HG02870 (cell line): ENCODE data around the gene MEMO1.
"Not testable (repeated sequence)": the region's sequence is repeated elsewhere in the genome, so short reads cannot be mapped to it uniquely, and the experiment has no call there.

ENCODE experiments used
- ATAC-seq: cut with Tn5 transposase; IDR thresholded peaks from one replicate; pipeline ENCODE4 v1.9.1; 2021; ENCODE audit warnings: mild to moderate bottlenecking, moderate library complexity; ENCODE audit not compliant: unreplicated experiment

The MEMO1 gene

DNA sequence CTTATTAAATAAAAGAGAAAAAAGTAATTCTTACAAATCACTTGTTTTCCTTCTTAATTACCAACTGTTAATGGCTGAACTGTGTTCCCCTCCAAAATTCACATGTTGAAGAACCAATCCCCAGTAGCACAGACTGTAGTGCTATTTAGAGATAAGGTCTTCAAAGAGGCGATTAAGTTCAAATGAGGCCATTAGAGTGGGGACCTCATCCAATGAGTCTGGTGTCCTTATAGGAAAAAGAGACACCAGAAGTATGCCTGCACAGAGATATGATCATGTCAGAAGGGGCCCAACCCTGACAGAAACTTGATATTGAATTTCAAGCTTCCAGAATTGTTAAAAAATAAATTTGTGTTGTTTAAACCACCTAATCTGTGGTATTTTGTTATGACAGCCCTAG, 89.8 kb downstream of the MEMO1 start:
- ATAC-seq: no peak

DNA sequence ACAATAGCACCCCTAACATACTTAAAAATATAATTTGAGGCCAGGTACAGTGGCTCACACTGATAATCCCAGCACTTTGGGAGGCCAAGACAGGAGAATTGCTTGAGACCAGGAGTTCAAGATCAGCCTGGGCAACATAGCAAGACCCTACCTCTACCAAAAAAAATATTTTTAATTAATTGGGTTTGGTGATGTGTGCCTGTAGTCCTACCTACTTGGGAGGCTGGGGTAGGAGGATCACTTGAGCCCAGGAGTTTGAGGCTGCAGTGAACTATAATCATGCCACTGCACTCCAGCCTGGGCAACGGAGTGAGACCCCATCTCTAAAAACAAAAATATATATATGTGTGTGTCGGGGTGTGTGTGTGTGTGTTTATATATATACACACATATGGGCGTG, 91.3 kb downstream of the MEMO1 start:
- ATAC-seq: no peak

DNA sequence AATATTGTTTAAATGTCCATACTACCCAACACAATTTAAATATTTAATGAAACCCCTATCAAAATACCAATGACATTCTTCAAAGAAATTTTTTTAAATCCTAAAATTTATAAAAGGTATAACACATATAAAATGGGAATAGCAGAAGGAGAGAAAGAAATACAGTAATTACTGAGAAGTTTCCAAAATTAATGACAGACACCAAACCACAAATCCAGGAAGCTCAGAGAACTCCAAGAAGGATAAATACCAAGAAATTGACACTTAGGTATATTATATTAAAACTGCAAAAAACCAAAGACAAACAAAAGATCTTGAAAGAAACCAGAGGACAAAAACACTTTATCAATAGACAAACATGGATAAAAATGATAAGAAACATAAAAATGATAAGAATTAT, 101.1 kb downstream of the MEMO1 start:
- no peak for ATAC-seq

DNA sequence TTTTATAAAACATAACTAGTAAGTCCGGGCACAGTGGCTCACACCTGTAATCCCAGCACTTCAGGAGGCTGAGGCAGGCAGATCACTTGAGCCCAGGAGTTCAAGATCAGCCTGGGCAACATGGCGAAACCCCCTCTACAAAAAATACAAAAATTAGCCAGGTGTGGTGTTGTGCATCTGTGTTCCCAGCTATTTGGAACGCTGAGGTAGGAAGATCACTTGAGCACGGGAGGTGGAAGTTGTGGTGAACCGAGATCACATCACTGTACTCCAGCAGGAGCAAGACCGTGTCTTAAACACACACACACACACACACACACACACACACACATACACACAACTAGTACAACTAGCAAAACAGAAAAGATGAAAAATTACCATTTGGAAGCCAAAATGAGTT, 103.3 kb downstream of the MEMO1 start:
- not testable (repeated sequence) for ATAC-seq

DNA sequence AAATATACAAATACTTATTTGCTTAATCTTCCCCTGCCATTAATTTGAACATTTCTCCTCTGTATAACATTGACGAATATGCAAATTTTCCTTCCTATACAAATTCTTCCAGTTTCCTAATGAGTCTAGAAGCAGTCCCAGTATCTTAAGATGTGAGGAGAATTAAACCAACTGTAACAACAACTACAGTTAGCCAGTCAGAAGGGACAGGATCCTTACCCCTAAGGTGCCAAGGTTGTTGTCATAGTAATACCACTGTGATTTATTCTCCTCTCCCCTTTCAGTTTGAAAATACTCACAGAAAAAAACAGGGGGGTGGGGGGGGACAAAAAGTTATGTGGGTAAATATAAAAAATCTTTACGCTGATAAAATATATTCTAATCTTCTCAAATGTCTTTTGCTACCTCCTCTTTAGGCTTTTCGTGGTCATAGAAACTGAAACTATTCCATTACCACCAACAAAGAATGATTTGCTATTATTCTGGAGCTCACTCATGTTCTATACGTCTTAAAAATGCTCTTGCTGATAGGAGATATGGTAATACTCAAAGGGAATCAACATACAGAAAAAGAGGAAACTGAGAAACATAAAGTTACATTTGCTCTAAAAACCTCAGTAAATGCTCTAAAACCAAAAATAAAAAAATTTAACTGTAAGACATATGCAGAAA, 107.6 kb downstream of the MEMO1 start:
- ATAC-seq: no peak

DNA sequence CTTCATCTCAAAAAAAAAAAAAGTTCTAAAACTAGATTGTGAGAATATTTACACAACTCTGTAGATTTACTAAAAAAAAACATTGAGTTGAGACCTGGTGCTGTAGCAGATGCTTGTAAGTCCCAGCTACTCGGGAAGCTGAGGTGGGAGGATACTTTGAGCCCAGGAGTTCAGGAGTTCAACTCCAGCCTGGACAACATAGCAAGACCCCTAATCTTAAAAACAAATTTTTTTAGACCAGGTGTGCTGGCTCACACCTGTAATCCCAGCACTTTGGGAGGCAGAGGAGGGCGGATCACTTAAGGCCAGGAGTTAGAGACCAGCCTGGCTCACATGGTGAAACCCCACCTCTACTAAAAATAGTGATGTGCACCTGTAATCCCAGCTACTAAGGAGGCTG, 108.9 kb downstream of the MEMO1 start:
- no peak for ATAC-seq

DNA sequence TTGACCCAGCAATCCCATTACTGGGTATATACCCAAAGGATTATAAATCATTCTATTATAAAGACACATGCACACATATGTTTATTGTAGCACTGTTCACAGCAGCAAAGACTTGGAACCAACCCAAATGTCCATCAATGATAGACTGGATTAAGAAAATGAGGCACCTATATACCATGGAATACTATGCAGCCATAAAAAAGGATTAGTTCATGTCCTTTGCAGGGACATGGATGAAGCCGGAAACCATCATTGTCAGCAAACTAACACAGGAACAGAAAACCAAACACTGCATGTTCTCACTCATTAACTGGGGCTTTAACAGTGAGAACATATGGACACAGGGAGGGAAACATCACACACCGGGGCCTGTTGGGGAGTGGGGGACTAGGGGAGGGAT, 110.7 kb downstream of the MEMO1 start:
- not testable (repeated sequence) for ATAC-seq

DNA sequence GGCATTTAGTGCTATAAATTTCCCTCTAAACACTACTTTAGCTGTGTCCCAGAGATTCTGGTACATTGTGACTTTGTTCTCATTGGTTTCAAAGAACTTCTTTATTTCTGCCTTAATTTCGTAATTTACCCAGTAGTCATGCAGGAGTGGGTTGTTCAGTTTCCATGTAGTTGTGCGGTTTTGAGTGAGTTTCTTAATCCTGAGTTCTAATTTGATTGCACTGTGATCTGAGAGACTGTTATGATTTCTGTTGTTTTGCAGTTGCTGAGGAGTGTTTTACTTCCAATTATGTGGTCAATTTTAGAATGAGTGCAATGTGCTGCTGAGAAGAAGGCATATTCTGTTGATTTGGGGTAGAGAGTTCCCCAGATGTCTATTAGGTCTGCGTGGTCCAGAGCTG, 112.5 kb downstream of the MEMO1 start:
- not testable (repeated sequence) for ATAC-seq

DNA sequence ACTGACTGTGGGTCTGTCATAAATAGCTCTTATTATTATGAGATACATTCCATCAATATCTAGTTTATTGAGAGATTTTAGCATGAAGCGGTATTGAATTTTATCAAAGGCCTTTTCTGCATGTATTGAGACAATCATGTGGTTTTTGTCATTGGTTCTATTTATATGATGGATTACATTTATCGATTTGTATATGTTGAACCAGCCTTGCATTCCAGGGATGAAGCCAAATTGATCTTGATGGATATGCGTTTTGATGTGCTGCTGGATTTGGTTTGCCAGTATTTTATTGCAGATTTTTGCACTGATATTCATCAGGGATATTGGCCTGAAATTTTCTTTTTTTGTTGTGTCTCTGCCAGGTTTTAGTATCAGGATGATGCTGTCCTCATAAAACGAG, 113.5 kb downstream of the MEMO1 start:
- not testable (repeated sequence) for ATAC-seq

DNA sequence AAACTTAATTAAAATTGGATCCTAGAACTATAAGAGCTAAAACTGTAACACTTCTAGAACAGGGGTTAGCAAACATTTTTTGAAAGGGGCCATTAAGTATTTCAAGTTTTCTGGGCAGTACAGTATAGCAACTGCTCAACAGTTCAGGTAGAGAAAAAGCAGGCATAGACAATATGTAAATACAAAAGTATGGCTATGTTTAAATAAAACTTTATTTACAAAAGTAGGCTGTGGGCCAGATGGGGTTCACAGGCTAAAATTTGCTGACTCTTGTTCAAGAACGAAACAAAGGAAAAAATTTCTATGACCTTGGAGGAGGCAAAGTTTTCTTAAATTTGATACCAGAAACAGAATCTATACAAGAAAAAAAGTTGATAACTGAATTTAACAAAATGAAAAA, 114.5 kb downstream of the MEMO1 start:
- no peak for ATAC-seq

DNA sequence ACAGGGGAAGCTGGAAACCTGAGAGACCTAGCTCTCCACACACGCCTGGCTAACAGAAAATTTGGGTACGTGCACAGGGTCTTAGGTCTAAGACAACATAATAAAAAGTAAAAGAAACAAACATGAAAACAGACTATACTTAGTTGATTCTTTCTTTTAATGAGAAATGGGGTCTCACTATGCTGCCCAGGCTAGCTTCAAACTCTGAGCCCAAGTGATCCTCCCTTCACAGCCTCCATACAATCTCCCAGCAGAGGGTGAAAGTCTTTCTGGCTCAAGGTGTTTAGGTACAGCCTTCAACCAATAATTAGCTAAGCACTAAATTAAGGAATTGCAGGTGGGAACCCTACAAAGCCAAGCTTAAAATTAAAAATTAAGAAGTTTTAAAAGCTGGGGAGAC, 116.2 kb downstream of the MEMO1 start:
- ATAC-seq: no peak

DNA sequence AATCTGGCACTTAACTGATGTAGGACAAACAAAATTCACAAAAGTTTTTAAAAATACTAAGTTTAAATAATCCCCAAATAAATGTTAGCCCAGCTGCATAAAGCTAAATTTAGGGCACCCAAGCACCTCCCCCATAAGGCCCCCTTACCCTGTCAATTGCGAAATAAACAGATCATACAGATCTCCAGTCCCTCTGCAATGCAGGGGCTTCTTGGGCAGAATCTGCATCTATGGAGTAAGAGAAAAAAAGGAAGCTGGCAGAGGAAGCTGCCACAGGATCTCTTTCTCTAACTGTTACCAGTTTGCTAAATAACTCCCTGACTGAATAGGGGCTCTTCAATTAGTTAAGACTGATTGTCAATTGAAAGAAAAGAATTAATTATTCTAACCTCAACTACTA, 117.7 kb downstream of the MEMO1 start:
- no peak for ATAC-seq

DNA sequence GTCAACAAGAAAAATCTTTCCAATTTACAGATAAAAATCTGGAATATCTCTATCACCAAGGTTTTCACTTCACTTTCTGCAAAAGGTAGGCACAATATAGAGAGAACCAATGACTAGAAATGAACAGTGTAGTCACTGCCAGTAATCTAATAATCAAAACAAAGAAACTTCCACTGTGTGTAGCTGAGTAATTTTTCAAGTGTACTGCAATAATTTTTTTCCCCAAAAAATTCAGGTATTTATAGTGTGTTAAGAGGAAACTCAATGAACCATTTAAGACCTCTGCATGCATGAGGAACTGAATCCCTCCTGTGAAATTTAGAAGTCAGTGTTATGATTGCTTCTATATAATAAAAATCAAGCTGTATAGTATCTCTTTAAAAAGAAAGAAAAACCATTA, 121.8 kb downstream of the MEMO1 start:
- ATAC-seq: no peak

DNA sequence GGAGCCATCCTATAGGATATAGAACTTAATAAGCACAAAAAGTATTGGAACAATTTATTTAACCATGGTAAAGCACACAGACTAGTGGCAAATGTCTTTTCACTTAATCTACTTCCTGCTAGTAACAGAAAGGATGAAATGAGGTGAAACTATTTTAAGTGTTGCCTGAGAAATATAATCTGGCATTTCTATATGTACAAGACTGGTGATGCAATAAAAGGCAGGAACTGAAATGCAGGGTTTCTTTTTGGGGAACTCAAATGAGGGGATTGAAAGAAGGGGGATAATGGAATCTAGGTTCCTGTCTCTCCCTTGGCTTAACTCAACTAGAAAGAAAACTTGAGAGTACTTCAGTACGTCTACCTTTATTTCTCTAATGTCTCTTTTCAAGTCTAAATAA, 122.3 kb downstream of the MEMO1 start:
- no peak for ATAC-seq

DNA sequence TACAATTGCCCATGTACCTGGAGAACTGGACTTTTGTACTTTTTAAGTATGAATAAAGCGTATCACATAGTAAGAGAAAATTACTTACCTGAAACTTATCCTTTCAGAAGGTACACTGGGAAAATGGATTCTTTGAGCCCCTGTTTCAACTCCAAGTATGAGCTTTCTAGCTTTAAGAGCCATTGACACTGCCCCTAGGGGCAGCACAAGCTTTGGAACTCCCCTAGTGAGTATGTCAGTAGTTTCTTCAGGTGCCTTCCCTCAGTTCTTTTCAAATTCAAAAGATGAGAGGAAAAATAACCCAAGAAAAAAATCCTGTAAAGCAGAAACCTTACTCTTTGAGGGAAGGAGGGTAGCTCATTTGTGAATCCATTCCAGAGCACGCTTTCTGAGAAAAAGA, 124.1 kb downstream of the MEMO1 start:
- ATAC-seq: no peak

DNA sequence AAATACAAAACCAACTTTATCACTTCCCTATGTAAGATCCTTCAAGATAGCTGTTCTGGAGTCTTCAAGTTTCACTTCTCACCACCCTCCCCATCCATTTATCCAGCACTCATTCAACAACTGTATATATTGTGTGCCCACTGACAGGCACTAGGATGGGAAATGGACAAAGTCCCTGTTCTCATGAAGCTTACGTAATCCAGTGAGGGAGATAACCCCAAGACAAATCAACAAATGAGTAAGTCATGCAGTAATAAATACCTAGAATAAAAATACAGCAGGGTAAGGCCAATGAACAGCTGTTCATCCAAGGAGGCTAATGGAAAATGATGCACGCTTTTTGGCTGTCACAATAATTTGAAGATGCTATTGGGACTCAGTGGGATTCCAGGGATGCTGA, 133.8 kb downstream of the MEMO1 start:
- ATAC-seq: no peak

DNA sequence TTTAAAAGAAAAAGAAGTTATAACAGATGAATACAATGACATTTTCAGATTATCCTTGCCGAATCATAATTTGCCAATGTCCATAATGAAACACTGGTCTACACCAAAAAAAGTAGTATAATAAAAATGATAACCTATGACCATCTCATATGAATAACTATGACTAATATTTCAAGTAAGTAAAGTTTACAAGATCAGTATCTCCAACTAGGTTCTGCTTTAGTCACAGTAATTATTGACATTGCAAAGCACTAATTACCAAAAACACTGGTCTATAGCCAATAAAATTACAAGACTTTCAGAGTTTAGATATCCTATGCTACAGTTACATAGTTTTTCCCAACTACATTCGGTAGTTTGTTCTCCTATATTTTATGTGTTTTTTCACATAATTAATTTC, 136.7 kb downstream of the MEMO1 start:
- no peak for ATAC-seq

DNA sequence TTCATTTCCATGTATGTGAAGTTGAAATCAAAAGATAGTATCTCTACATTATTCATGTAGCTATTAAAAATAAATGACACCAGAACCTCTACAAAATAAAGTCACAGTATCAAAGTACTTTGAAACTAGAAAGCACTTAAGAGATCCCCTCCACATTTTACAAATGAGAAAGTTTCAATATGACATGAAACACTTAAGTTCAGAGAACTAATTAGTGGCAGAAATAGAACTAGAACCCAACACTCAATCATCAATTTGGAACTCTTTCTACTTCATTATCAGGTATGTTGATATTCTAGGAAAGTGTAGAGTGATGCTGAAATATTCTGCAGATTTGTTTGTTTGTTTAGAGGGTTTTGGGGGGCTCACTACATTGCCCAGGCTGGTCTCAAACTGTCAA, 145.6 kb downstream of the MEMO1 start:
- no peak for ATAC-seq

DNA sequence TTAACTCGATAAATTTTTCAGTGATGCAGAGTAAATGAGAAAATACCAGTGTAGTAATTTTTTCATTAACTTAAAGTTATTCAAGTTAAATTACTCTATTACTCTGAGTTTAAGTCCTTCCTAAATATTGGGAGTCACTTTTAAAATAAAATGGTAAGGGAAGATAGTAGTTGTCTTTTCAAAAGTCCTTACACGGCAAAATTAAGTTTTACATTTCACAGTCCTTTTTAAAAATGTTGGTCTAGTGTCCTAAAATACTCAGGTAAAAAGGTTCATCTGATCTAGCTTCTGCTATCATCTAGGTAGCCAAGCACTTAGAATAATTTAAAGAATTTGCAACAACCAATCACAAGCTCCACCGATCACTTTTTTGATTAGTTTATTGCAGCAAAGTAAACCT, 146.9 kb downstream of the MEMO1 start:
- no peak for ATAC-seq

DNA sequence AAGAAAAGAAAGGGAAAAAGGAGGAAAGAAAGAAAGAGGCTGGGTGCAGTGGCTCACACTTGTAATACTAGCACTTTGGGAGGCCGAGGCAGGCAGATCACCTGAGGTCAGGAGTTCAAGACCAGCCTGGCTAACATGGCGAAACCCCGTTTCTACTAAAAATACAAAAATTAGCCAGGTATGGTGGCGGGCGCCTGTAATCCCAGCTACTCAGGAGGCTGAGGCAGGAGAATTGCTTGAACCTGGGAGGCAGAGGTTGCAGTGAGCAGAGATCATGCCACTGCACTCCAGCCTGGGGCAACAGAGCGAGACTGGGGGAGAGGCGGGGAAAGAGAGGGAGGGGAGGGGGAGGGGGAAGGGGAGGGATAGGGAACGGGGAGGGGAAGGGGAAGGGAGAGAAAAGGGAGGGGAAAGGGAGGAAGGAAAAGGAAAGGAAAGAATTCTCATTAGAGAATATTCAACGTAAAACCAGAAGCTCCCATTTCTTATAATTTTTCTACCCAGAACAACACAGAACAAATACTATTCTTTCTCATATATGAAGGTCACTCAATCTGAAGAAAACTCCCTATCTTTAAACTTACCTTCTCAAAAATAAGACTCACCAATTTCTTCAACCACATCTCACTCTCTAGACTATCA, 147.7 kb downstream of the MEMO1 start:
- not testable (repeated sequence) for ATAC-seq

DNA sequence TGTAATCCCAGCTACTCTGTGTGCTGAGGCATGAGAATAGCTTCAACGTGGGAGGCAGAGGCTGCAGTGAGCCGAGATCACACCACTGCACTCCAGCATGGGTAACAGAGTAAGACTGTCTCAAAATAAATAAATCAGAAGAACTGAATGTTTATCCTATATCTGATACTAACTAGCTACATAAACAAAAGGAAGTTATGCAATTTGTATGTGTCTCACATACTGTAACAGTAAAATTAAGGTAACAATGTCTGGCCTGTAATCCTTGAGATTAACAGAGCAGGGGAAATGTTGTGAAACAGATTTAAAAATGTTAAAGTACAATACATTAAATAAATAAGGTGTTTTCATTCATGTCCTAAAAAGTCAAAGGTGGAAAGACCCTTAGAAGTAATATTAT, 150.8 kb downstream of the MEMO1 start:
- no peak for ATAC-seq

DNA sequence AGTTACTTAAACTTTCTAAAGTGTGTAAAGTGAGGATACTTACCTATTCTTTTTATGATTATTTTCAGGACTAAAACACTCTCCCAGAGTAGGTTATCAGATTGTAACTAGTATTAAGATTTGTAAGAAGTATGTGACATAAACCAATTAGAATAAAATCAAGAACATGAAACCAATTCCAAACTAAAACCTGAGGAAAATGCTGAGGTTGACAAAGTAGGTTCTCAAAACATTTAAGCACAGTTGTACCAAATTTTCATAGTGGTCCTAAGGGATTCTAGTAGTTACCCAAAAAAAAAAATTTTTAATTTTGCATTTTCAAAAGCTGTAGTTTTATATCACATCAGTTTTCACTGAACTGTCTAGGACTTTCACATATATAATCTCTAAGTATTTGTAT, 157.3 kb downstream of the MEMO1 start:
- no peak for ATAC-seq

DNA sequence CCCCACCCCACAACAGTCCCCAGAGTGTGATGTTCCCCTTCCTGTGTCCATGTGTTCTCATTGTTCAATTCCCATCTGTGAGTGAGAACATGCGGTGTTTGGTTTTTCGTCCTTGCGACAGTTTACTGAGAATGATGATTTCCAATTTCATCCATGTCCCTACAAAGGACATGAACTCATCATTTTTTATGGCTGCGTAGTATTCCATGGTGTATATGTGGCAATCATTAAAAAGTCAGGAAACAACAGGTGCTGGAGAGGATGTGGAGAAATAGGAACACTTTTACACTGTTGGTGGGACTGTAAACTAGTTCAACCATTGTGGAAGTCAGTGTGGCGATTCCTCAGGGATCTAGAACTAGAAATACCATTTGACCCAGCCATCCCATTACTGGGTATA, 168.7 kb downstream of the MEMO1 start:
- not testable (repeated sequence) for ATAC-seq
